Testis (tissue), 2 donors: ENCODE measurements around the gene CHPF.

ENCODE experiments used
- POLR2A ChIP-seq: fragments of 450-650 bp; IDR thresholded peaks from one replicate; pipeline ENCODE4 v1.6.1; 2017; ENCODE audit warnings: antibody characterized with exemption, mild to moderate bottlenecking, moderate library complexity
- TF ChIP-seq, protein P1 (sequence below), 3 experiments: fragments of 450-650 bp in 2 of 3; fragments of 200-600 bp in 1 of 3; sonication (generic) in 1 of 3; IDR thresholded peaks; one replicate each; pipeline ENCODE4 v1.5.1; 2016 to 2019; ENCODE audit warnings: antibody characterized with exemption in 3 of 3, mild to moderate bottlenecking in 2 of 3, moderate library complexity in 1 of 3

DNA sequence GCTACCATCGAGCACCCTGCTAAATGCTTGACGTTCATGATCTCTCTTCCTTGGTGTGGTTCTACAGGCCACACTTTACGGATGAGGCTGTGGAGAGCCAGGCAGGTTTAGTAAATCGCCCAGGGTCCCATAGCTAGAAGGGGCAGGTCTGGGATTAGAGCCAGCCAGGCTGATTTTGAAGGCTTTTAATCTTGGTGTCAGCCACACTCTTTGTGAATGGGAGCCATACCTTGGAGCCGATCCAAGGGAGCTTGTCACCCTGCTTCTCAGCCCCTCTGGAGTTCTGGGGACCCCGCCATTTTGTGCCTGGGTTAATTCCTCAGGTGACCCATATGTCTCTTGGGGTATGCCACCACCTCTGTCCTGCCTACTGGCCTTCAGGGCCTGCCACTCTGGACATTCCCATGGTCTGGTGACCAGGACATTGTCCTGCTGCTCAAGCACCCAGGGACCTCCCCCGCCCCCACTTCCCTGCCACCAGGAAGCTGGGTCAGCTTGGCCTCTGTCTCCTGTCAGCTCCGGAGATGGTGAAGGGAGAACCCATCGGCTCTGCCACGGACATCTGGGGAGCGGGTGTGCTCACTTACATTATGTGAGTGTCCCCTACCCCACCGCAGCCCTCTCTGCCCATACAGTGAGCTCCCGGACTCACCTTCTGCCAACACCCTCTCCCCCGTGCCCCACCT, 52.2 kb downstream of the CHPF start:
- TF ChIP-seq POLR2A = no peak
- TF ChIP-seq, protein P1, sequence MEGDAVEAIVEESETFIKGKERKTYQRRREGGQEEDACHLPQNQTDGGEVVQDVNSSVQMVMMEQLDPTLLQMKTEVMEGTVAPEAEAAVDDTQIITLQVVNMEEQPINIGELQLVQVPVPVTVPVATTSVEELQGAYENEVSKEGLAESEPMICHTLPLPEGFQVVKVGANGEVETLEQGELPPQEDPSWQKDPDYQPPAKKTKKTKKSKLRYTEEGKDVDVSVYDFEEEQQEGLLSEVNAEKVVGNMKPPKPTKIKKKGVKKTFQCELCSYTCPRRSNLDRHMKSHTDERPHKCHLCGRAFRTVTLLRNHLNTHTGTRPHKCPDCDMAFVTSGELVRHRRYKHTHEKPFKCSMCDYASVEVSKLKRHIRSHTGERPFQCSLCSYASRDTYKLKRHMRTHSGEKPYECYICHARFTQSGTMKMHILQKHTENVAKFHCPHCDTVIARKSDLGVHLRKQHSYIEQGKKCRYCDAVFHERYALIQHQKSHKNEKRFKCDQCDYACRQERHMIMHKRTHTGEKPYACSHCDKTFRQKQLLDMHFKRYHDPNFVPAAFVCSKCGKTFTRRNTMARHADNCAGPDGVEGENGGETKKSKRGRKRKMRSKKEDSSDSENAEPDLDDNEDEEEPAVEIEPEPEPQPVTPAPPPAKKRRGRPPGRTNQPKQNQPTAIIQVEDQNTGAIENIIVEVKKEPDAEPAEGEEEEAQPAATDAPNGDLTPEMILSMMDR (IDR thresholded peaks at IDR 0.05) = no peak
